HEK293 (cell line): ENCODE data around the gene CABP4.

ENCODE experiments used
- CTCF ChIP-seq: fragments of 450-650 bp; formaldehyde crosslinking; IDR thresholded peaks from 2 replicates; pipeline ENCODE4 v1.5.1; 2016; ENCODE audit warnings: missing biosample characterization, missing genetic modification characterization
- GLIS2 ChIP-seq: fragments of 450-650 bp; formaldehyde crosslinking; IDR thresholded peaks from 2 replicates; pipeline ENCODE4 v1.5.1; 2016; ENCODE audit warnings: missing biosample characterization, missing genetic modification characterization
- KLF16 ChIP-seq: fragments of 450-650 bp; formaldehyde crosslinking; IDR thresholded peaks from 2 replicates; pipeline ENCODE4 v1.5.1; 2017; ENCODE audit warnings: missing biosample characterization, missing genetic modification characterization
- ZBTB20 ChIP-seq: fragments of 450-650 bp; formaldehyde crosslinking; IDR thresholded peaks from 2 replicates; pipeline ENCODE4 v1.5.1; 2016; ENCODE audit warnings: missing biosample characterization, missing genetic modification characterization
- ZNF138 ChIP-seq: fragments of 450-650 bp; formaldehyde crosslinking; IDR thresholded peaks from 2 replicates; pipeline ENCODE4 v1.5.1; 2016; ENCODE audit warnings: missing biosample characterization, missing genetic modification characterization, borderline replicate concordance
- ZNF274 ChIP-seq, 2 experiments: fragments of 200-500 bp in 1 of 2; fragments of 450-650 bp in 1 of 2; sonication (Bioruptor generic) in 1 of 2; formaldehyde crosslinking in 1 of 2; IDR thresholded peaks; 2 replicates each; pipeline versions ENCODE4 v1.5.1 to v1.6.1; 2014 to 2016; ENCODE audit warnings: borderline replicate concordance in 1 of 2, inconsistent platforms in 1 of 2, low read length in 1 of 2, missing biosample characterization in 1 of 2, missing genetic modification characterization in 1 of 2
- ZNF707 ChIP-seq: fragments of 450-650 bp; formaldehyde crosslinking; IDR thresholded peaks from 2 replicates; pipeline ENCODE4 v1.5.1; 2016; ENCODE audit warnings: missing biosample characterization, missing genetic modification characterization
- TF ChIP-seq, protein P1 (sequence below): fragments of 450-650 bp; formaldehyde crosslinking; IDR thresholded peaks from 2 replicates; pipeline ENCODE4 v1.5.1; 2016; ENCODE audit warnings: missing biosample characterization, missing genetic modification characterization
- TF ChIP-seq, protein P2 (sequence below): fragments of 450-650 bp; formaldehyde crosslinking; conservative IDR thresholded peaks from 2 replicates; pipeline ENCODE4 v1.5.1; 2016; ENCODE audit warnings: low read depth, missing biosample characterization, missing genetic modification characterization

DNA sequence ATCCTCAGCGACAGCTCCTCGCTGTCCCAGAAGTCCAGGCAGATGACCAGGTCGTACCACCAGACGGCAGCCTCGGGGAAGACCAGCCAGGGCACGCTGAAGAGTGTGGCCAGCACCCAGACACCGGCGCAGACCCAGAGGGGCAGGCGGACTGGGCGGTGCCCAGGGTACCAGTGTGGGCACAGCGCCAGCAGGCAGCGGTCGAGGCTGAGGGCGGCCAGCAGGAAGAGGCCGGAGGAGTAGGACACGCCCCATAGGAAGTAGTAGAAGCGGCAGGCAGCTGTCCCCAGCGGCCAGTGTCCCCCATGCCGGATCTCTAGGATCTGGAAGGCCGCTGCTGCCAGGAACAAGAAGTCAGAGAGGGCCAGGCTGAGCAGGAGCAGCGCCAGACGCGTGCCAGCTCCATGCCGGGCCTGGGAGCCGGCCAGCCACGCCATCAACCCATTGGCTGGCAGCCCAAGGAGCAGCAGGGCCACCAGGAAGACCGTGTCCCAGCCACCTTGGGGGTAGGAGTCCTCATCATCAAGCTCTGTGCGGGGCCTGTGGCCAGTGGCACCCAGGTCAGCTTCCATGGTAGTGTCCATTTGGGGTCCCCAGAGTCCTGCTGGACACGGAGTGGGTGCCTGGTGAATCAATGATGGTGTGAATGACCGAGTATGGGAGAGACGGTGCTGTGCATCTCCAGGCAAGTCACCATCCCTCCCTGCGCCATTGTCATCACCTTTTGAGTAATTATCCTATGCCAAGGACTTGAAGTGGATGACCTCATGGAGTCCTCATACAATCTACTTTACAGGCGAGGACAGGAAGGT, 2.8 kb upstream of the CABP4 start, which contains the start of gene GPR152:
- TF ChIP-seq CTCF (no peak), ZNF138 (no peak), ZNF707 (tag by site-specific recombination) (no peak), ZBTB20 (tag by site-specific recombination) (no peak), KLF16 (no peak), ZNF274 (IDR thresholded peaks at IDR 0.05; ENCODE audit: low read length) (no peak), ZNF274 (tag by site-specific recombination; IDR thresholded peaks at IDR 0.05; ENCODE audit: borderline replicate concordance) (no peak), GLIS2 (no peak)
- TF ChIP-seq, protein P1, sequence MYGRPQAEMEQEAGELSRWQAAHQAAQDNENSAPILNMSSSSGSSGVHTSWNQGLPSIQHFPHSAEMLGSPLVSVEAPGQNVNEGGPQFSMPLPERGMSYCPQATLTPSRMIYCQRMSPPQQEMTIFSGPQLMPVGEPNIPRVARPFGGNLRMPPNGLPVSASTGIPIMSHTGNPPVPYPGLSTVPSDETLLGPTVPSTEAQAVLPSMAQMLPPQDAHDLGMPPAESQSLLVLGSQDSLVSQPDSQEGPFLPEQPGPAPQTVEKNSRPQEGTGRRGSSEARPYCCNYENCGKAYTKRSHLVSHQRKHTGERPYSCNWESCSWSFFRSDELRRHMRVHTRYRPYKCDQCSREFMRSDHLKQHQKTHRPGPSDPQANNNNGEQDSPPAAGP = no peak
- TF ChIP-seq, protein P2, sequence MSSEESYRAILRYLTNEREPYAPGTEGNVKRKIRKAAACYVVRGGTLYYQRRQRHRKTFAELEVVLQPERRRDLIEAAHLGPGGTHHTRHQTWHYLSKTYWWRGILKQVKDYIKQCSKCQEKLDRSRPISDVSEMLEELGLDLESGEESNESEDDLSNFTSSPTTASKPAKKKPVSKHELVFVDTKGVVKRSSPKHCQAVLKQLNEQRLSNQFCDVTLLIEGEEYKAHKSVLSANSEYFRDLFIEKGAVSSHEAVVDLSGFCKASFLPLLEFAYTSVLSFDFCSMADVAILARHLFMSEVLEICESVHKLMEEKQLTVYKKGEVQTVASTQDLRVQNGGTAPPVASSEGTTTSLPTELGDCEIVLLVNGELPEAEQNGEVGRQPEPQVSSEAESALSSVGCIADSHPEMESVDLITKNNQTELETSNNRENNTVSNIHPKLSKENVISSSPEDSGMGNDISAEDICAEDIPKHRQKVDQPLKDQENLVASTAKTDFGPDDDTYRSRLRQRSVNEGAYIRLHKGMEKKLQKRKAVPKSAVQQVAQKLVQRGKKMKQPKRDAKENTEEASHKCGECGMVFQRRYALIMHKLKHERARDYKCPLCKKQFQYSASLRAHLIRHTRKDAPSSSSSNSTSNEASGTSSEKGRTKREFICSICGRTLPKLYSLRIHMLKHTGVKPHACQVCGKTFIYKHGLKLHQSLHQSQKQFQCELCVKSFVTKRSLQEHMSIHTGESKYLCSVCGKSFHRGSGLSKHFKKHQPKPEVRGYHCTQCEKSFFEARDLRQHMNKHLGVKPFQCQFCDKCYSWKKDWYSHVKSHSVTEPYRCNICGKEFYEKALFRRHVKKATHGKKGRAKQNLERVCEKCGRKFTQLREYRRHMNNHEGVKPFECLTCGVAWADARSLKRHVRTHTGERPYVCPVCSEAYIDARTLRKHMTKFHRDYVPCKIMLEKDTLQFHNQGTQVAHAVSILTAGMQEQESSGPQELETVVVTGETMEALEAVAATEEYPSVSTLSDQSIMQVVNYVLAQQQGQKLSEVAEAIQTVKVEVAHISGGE = no peak
